Trophoblast cell (in vitro differentiated cells and primary cell): Measurements from ENCODE around the gene TMEM135.

Experiments
- DNase-seq, 2 donors: peaks; one replicate each; pipeline ENCODE4 v3.0.0-alpha.2; 2016
- H2AFZ ChIP-seq: 2 replicates; pipeline ENCODE4 v1.6.1; 2013; ENCODE audit warnings: low read length, moderate library complexity, mild to moderate bottlenecking; ENCODE audit not compliant: insufficient read depth, poor library complexity
- H2AK5ac ChIP-seq: 2 replicates; pipeline ENCODE4 v1.6.1; 2013; ENCODE audit warnings: mild to moderate bottlenecking, low read length
- H2BK120ac ChIP-seq: 2 replicates; pipeline ENCODE4 v1.6.1; 2013; ENCODE audit warnings: low read length, mild to moderate bottlenecking, moderate library complexity; ENCODE audit not compliant: insufficient read depth, poor library complexity
- H2BK12ac ChIP-seq: 2 replicates; pipeline ENCODE4 v1.6.1; 2013; ENCODE audit warnings: mild to moderate bottlenecking, low read length, moderate library complexity
- H2BK5ac ChIP-seq: 2 replicates; pipeline ENCODE4 v1.6.1; 2013; ENCODE audit warnings: low read length, low read depth, moderate library complexity, mild to moderate bottlenecking; ENCODE audit not compliant: poor library complexity
- H3K14ac ChIP-seq: 2 replicates; pipeline ENCODE4 v1.6.1; 2013; ENCODE audit warnings: mild to moderate bottlenecking, low read length
- H3K18ac ChIP-seq: 2 replicates; pipeline ENCODE4 v1.6.1; 2013; ENCODE audit warnings: mild to moderate bottlenecking, low read length
- H3K23ac ChIP-seq: 2 replicates; pipeline ENCODE4 v1.6.1; 2013; ENCODE audit warnings: low read length
- H3K27ac ChIP-seq: 2 replicates; pipeline ENCODE4 v1.5.1; 2013; ENCODE audit warnings: low read depth, mild to moderate bottlenecking, inconsistent platforms, low read length, moderate library complexity
- H3K27me3 ChIP-seq: 2 replicates; pipeline ENCODE4 v1.6.1; 2013; ENCODE audit warnings: inconsistent platforms, mild to moderate bottlenecking, low read length, moderate library complexity; ENCODE audit not compliant: insufficient read depth
- H3K36me3 ChIP-seq, 2 experiments: 1 replicate in 1 of 2; 2 replicates in 1 of 2; pipeline ENCODE4 v1.6.1; 2013; ENCODE audit warnings: low read length in 2 of 2, mild to moderate bottlenecking in 2 of 2, moderate library complexity in 1 of 2; ENCODE audit not compliant: insufficient read depth in 2 of 2, control insufficient read depth in 1 of 2
- H3K4ac ChIP-seq: 2 replicates; pipeline ENCODE4 v1.6.1; 2013; ENCODE audit warnings: low read depth, mild to moderate bottlenecking, low read length, moderate library complexity
- H3K4me1 ChIP-seq, 2 experiments: 1 replicate in 1 of 2; 2 replicates in 1 of 2; pipeline ENCODE4 v1.6.1; 2013; ENCODE audit warnings: low read length in 2 of 2, mild to moderate bottlenecking in 2 of 2, moderate library complexity in 1 of 2; ENCODE audit not compliant: insufficient read depth in 2 of 2, control insufficient read depth in 1 of 2
- H3K4me2 ChIP-seq: 2 replicates; pipeline ENCODE4 v1.6.1; 2013; ENCODE audit warnings: inconsistent platforms, mild to moderate bottlenecking, low read length, moderate library complexity
- H3K4me3 ChIP-seq: 2 replicates; pipeline ENCODE4 v1.5.1; 2013; ENCODE audit warnings: mild to moderate bottlenecking, low read depth, low read length, inconsistent platforms
- H3K79me1 ChIP-seq: one replicate; pipeline ENCODE4 v1.6.1; 2013; ENCODE audit warnings: low read length
- H3K79me2 ChIP-seq: 2 replicates; pipeline ENCODE4 v1.6.1; 2013; ENCODE audit warnings: low read length, mild to moderate bottlenecking; ENCODE audit not compliant: control insufficient read depth, insufficient read depth, poor library complexity
- H3K9ac ChIP-seq: 2 replicates; pipeline ENCODE4 v1.6.1; 2013; ENCODE audit warnings: mild to moderate bottlenecking, low read length
- H3K9me3 ChIP-seq: 2 replicates; pipeline ENCODE4 v1.6.1; 2013; ENCODE audit warnings: low read depth, mild to moderate bottlenecking, control low read depth, inconsistent platforms, low read length; ENCODE audit not compliant: insufficient read depth
- H4K12ac ChIP-seq: 2 replicates; pipeline ENCODE4 v1.6.1; 2013; ENCODE audit warnings: low read depth, mild to moderate bottlenecking, low read length, moderate library complexity
- H4K8ac ChIP-seq: 2 replicates; pipeline ENCODE4 v1.6.1; 2013; ENCODE audit warnings: low read depth, mild to moderate bottlenecking, low read length, moderate library complexity
- H4K91ac ChIP-seq: one replicate; pipeline ENCODE4 v1.6.1; 2013; ENCODE audit warnings: low read depth, mild to moderate bottlenecking, low read length, moderate library complexity
- WGBS: extraction: QIAGEN DNeasy Blood & Tissue Kit; methylation state at CpG from one replicate; pipeline ENCODE4 v1.1.7; 2013; ENCODE audit warnings: missing lambda C conversion rate; ENCODE audit not compliant: insufficient read length, insufficient coverage; ENCODE audit errors: extremely low coverage; 5-methylcytosine and 5-hydroxymethylcytosine counted together

TMEM135 gene

DNA sequence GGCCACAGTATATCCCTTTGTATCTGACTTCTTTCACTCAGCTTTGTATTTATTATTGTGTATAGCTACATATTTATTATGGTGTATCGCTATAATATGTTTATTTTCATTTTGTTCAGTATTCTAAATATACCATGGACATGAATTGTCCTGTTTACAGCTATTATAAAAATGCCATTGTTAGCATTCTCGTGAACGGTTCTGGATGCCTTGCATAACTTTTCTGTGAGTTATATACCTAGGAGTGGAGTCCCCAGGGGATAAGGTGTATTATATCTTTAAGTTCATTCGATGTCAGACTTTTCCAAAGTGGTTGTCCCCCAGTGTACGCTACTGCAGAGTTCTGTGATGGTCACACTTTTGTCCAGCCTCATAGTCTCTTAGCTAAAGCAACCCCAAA, 301.7 kb downstream of the TMEM135 start:
- Histone ChIP-seq H2AFZ (no peak overlapping the region), H4K12ac (no peak overlapping the region), H2AK5ac (no peak overlapping the region), H2BK5ac (no peak overlapping the region), H4K8ac (no peak overlapping the region), H3K79me1 (no peaks in the 10 kb centered on the region), H3K4me3 (no peak overlapping the region), H3K27me3 (no peaks in the 10 kb centered on the region), H3K9ac (no peak overlapping the region), H3K9me3 (peaks cover 3% of the 10 kb centered on the region), H3K23ac (no peak overlapping the region), H3K14ac (no peak overlapping the region), H3K18ac (no peak overlapping the region), H4K91ac (no peak overlapping the region), H3K4me2 (no peak overlapping the region), H3K36me3 (no peaks in the 10 kb centered on the region), H2BK120ac (no peak overlapping the region), H3K4ac (no peak overlapping the region), H3K27ac (no peak overlapping the region), H2BK12ac (no peak overlapping the region), H3K79me2 (no peaks in the 10 kb centered on the region), H3K4me1 (no peaks in the 10 kb centered on the region)
- DNase-seq: peak; percentile 9 to 76
- no CpG with 5 or more reads among the region's 5 CpGs for WGBS

DNA sequence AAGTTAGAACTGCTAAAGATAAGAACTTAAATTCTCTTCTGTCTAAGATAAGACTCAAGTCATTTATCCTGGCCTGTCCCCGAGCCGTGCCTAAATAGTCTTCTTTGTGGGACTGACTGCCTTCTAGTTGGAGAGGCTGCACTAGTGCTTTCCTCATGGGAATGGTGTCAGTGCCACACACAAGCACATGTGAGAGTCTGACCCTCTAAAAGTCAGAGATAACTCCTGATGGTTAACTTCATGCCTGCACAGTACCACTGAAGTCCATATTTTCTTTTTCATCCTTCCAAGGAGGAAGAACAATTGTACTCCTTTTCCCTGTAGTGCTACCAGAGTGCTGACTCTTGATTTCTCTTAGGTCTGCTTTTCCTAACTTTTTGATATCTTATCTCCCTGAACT, 309.7 kb downstream of the TMEM135 start:
- H3K79me2 ChIP-seq: no peaks in the 10 kb centered on the region
- DNase-seq: no peak
- no peak overlapping the region for H3K27ac ChIP-seq
- H2BK12ac ChIP-seq: no peak overlapping the region
- H4K8ac ChIP-seq: no peak overlapping the region
- no peak overlapping the region for H3K18ac ChIP-seq
- H3K4me2 ChIP-seq: no peak overlapping the region
- H2BK5ac ChIP-seq: no peak overlapping the region
- no peaks in the 10 kb centered on the region for H3K79me1 ChIP-seq
- H3K4ac ChIP-seq: no peak overlapping the region
- H3K4me1 ChIP-seq: peaks cover 3 to 7% of the 10 kb centered on the region in 2 experiments
- no peaks in the 10 kb centered on the region for H3K36me3 ChIP-seq
- H3K27me3 ChIP-seq: no peaks in the 10 kb centered on the region
- no peak overlapping the region for H4K91ac ChIP-seq
- no peak overlapping the region for H2BK120ac ChIP-seq
- H3K14ac ChIP-seq: no peak overlapping the region
- H3K9me3 ChIP-seq: no peaks in the 10 kb centered on the region
- no peak overlapping the region for H4K12ac ChIP-seq
- no peak overlapping the region for H2AK5ac ChIP-seq
- H3K4me3 ChIP-seq: no peak overlapping the region
- no CpG with 5 or more reads among the region's 2 CpGs for WGBS
- no peak overlapping the region for H3K9ac ChIP-seq
- H3K23ac ChIP-seq: no peak overlapping the region
- no peak overlapping the region for H2AFZ ChIP-seq

DNA sequence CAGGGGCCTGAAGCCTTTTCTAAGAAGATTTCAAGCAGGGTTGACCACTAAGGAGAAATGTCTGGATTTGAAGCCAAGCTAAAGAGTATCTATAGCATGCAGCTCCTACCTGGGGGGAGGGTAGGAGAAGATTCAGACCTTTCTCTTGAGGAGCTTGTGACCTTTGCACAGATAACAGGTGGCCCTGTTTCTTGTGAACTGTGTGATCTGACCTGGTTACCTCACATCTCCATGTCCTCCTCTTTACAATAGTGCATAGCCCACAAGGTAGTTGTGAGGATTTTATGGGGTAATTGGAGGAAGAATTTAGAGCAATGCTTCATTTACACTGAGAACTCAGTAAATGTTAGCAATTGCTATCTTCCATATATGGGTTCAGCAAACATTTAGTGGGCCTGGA, 310.1 kb downstream of the TMEM135 start:
- H3K23ac ChIP-seq: no peak overlapping the region
- H2BK5ac ChIP-seq: no peak overlapping the region
- no peak overlapping the region for H3K18ac ChIP-seq
- H2AFZ ChIP-seq: no peak overlapping the region
- H3K4me1 ChIP-seq: peaks cover 3 to 7% of the 10 kb centered on the region in 2 experiments
- no peak for DNase-seq
- no peak overlapping the region for H2BK120ac ChIP-seq
- H3K4me3 ChIP-seq: no peak overlapping the region
- no peak overlapping the region for H3K14ac ChIP-seq
- H4K91ac ChIP-seq: no peak overlapping the region
- no peak overlapping the region for H2AK5ac ChIP-seq
- H3K79me1 ChIP-seq: no peaks in the 10 kb centered on the region
- H3K4ac ChIP-seq: no peak overlapping the region
- no peak overlapping the region for H3K4me2 ChIP-seq
- no peak overlapping the region for H3K27ac ChIP-seq
- H4K8ac ChIP-seq: no peak overlapping the region
- H3K9me3 ChIP-seq: no peaks in the 10 kb centered on the region
- H2BK12ac ChIP-seq: no peak overlapping the region
- no peaks in the 10 kb centered on the region for H3K79me2 ChIP-seq
- H3K36me3 ChIP-seq: no peaks in the 10 kb centered on the region
- H3K27me3 ChIP-seq: no peaks in the 10 kb centered on the region
- no peak overlapping the region for H3K9ac ChIP-seq
- no peak overlapping the region for H4K12ac ChIP-seq

DNA sequence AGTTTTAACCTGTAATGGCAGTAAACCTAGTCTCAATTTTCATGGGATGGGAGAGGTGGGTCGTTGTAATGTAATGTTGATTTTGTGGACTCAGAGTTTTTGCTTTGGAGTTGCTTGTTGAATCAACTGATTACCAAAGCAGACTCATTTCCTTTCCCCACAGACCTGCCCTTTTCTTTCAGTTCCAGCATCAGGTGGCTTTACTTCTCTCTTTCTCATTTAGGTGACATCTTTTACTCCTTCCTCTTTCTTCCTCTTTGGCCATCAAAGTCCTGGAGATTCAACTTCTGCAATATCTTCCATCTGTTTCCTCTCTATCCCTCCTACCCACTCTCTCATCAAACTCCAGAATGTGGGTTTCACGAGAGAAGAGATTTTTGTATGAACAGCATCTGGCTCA, 313.9 kb downstream of the TMEM135 start:
- no peak overlapping the region for H2AK5ac ChIP-seq
- no peak overlapping the region for H3K4ac ChIP-seq
- H3K18ac ChIP-seq: no peak overlapping the region
- H3K4me2 ChIP-seq: no peak overlapping the region
- H3K79me2 ChIP-seq: no peaks in the 10 kb centered on the region
- no peak overlapping the region for H3K9ac ChIP-seq
- no peak overlapping the region for H2BK12ac ChIP-seq
- H3K4me1 ChIP-seq: peaks cover 3 to 7% of the 10 kb centered on the region in 2 experiments
- no peak overlapping the region for H2AFZ ChIP-seq
- H3K36me3 ChIP-seq: no peaks in the 10 kb centered on the region
- no CpG with 5 or more reads among the region's 2 CpGs for WGBS
- H3K23ac ChIP-seq: no peak overlapping the region
- H3K9me3 ChIP-seq: no peaks in the 10 kb centered on the region
- no peak overlapping the region for H4K8ac ChIP-seq
- no peak overlapping the region for H4K91ac ChIP-seq
- no peak overlapping the region for H4K12ac ChIP-seq
- H3K27ac ChIP-seq: no peak overlapping the region
- no peak overlapping the region for H2BK5ac ChIP-seq
- H3K14ac ChIP-seq: no peak overlapping the region
- DNase-seq: no peak
- H3K79me1 ChIP-seq: no peaks in the 10 kb centered on the region
- H3K4me3 ChIP-seq: no peak overlapping the region
- H2BK120ac ChIP-seq: no peak overlapping the region
- H3K27me3 ChIP-seq: no peaks in the 10 kb centered on the region
